Naive thymus-derived CD8-positive, alpha-beta T cell (primary cell): ENCODE data around the gene DCAF8. TPM values are rescaled to one million over a fixed set of nuclear protein-coding genes. Genes with fewer than 3 reads are reported as not detected.
A peak's percentile ranks its signal among the peaks of the same experiment; 100 is the strongest.

Experiments
- ATAC-seq, 2 donors: fragments of 150-1000 bp; cut with Tn5 transposase in 1 of 2; sonication (Bioruptor Pico), chemical (Tn5 transposase) in 1 of 2; 1 replicate in 1 of 2; 2 replicates in 1 of 2; pipeline ENCODE4 v1.10.0; 2021; ENCODE audit warnings: mild to moderate bottlenecking in 2 of 2, moderate library complexity in 2 of 2
- POLR2A ChIA-PET: fragments of 350-600 bp; sonication (Branson Sonifier 250); formaldehyde crosslinking; loops from one replicate; lab custom pipeline; 2021; ENCODE audit warnings: antibody characterized with exemption; lab: Charles Lee
- DNase-seq, 10 donors: peaks; one replicate each; pipeline versions ENCODE4 v3.0.0 to v3.0.0-alpha.2; 2020 to 2022
- H3K27ac Mint-ChIP-seq, 10 donors: one replicate each; pipeline ENCODE4 v1.8.0; 2020 to 2022; ENCODE audit warnings: mild to moderate bottlenecking in 10 of 10, mixed read lengths in 10 of 10, moderate library complexity in 4 of 10, inconsistent platforms in 1 of 10
- H3K27me3 Mint-ChIP-seq, 5 donors: one replicate each; pipeline ENCODE4 v1.8.0; 2021 to 2022; ENCODE audit warnings: mixed read lengths in 5 of 5
- H3K36me3 Mint-ChIP-seq, 3 donors: one replicate each; pipeline ENCODE4 v1.8.0; 2020 to 2022; ENCODE audit warnings: mixed read lengths in 3 of 3, mild to moderate bottlenecking in 2 of 3, inconsistent platforms in 1 of 3
- H3K4me1 Mint-ChIP-seq, 4 donors: one replicate each; pipeline ENCODE4 v1.8.0; 2021 to 2022; ENCODE audit warnings: mixed read lengths in 4 of 4
- H3K4me3 Mint-ChIP-seq, 10 donors: one replicate each; pipeline ENCODE4 v1.8.0; 2020 to 2022; ENCODE audit warnings: mild to moderate bottlenecking in 10 of 10, mixed read lengths in 10 of 10, moderate library complexity in 6 of 10, inconsistent platforms in 1 of 10
- H3K9me3 Mint-ChIP-seq, 9 donors: one replicate each; pipeline ENCODE4 v1.8.0; 2020 to 2022; ENCODE audit warnings: mixed read lengths in 9 of 9, mild to moderate bottlenecking in 3 of 9, inconsistent platforms in 1 of 9, moderate library complexity in 1 of 9
- polyA plus RNA-seq, 3 donors: library from polyadenylated mRNA; unstranded; fragments of 300-500 nt; fragmentation: Illumina TruSeq; gene quantifications; one replicate each; pipeline ENCODE4 v1.2.3, GENCODE V29; 2021
- total RNA-seq, 8 experiments: library from RNA in 2 of 8; stranded (reverse) in 2 of 8; gene quantifications; one replicate each; pipeline ENCODE4 v1.2.3 and lab custom pipeline; 2021 to 2026

Gene DCAF8
- total and polyA plus RNA-seq, 5 experiments from 2014 or later, result 46.9 to 256 (median 51.6) TPM

- H3K36me3 Mint-ChIP-seq, result peaks cover 0 to 34% (median 2%) of the 10 kb centered on the region in 3 donors
- H3K9me3 Mint-ChIP-seq, result no peaks in the 10 kb centered on the region
- no peaks in the 10 kb centered on the region for H3K27me3 Mint-ChIP-seq
- peaks cover 15 to 60% (median 51%) of the 10 kb centered on the region in 4 donors for H3K4me1 Mint-ChIP-seq
- DNase-seq (no peak), ATAC-seq (no peak)
- H3K27ac Mint-ChIP-seq, result peak overlapping the region in 4 of 10 donors; percentile 20 to 97 (median 62)
- POLR2A ChIA-PET, result interaction anchor here (0.9 kb wide), 1 partner anchor 27 kb away, joined by 3 read pairs; the partner anchor contains the start of gene PEX19
- H3K4me3 Mint-ChIP-seq, result no peak overlapping the region
These were observed 4.1 kb downstream of the DCAF8 start for GRCh38 chr1:160258177-160258798.

- Mint-ChIP-seq H3K27me3 (no peaks in the 10 kb centered on the region), H3K9me3 (no peaks in the 10 kb centered on the region), H3K4me3 (peak overlapping the region in 1 of 10 donors; percentile 38), H3K4me1 (peaks cover 19 to 55% (median 49%) of the 10 kb centered on the region in 4 donors), H3K36me3 (peaks cover 0 to 42% (median 4%) of the 10 kb centered on the region in 3 donors), H3K27ac (peak overlapping the region in 7 of 10 donors; percentile 14 to 90 (median 68))
- DNase-seq (no peak), ATAC-seq (no peak)
- POLR2A ChIA-PET, result no interaction called here
These were observed 4.8 kb downstream of the DCAF8 start for GRCh38 chr1:160257411-160258015.

GRCh38 chr1:160256396-160257046 lies 5.8 kb downstream of the DCAF8 start:
- ATAC-seq (no peak), DNase-seq (no peak)
- no peak overlapping the region for H3K4me3 Mint-ChIP-seq
- no peaks in the 10 kb centered on the region for H3K9me3 Mint-ChIP-seq
- peak overlapping the region in 5 of 10 donors; percentile 18 to 41 (median 27) for H3K27ac Mint-ChIP-seq
- peaks cover 21 to 57% (median 52%) of the 10 kb centered on the region in 4 donors for H3K4me1 Mint-ChIP-seq
- POLR2A ChIA-PET, result no interaction called here
- peaks cover 0 to 49% (median 5%) of the 10 kb centered on the region in 3 donors for H3K36me3 Mint-ChIP-seq
- no peaks in the 10 kb centered on the region for H3K27me3 Mint-ChIP-seq

- Mint-ChIP-seq H3K9me3 (no peaks in the 10 kb centered on the region), H3K36me3 (peaks cover 0 to 51% (median 5%) of the 10 kb centered on the region in 3 donors), H3K4me3 (no peak overlapping the region), H3K27ac (peak overlapping the region in 1 of 10 donors; percentile 27), H3K27me3 (no peaks in the 10 kb centered on the region), H3K4me1 (peaks cover 21 to 51% (median 49%) of the 10 kb centered on the region in 4 donors)
- no peak for ATAC-seq
- POLR2A ChIA-PET, result no interaction called here
- no peak for DNase-seq
These were observed 6.5 kb downstream of the DCAF8 start for GRCh38 chr1:160255781-160256300.

GRCh38 chr1:160251687-160252526 lies 10.4 kb downstream of the DCAF8 start:
- POLR2A ChIA-PET, result interaction anchor here (0.5 to 2.6 kb wide), 5 partner anchors 10 to 153 kb away, joined by 4 to 22 read pairs (median 7); partner anchors contain the start of genes DCAF8, IGSF8 and PEX19
- no peaks in the 10 kb centered on the region for H3K27me3 Mint-ChIP-seq
- peaks cover 0 to 42% (median 3%) of the 10 kb centered on the region in 3 donors for H3K36me3 Mint-ChIP-seq
- ATAC-seq, result peak; percentile 98 to 99
- H3K4me3 Mint-ChIP-seq, result no peak overlapping the region
- no peaks in the 10 kb centered on the region for H3K9me3 Mint-ChIP-seq
- peak; percentile 28 to 77 (median 57) for DNase-seq
- peak overlapping the region; percentile 48 to 90 (median 78) for H3K27ac Mint-ChIP-seq
- H3K4me1 Mint-ChIP-seq, result peaks cover 14 to 29% (median 19%) of the 10 kb centered on the region in 4 donors

- no peak overlapping the region for H3K4me3 Mint-ChIP-seq
- H3K27me3 Mint-ChIP-seq, result no peaks in the 10 kb centered on the region
- peaks cover 10 to 28% (median 18%) of the 10 kb centered on the region in 4 donors for H3K4me1 Mint-ChIP-seq
- POLR2A ChIA-PET, result interaction anchor here (2.0 to 2.2 kb wide), 2 partner anchors 150 to 152 kb away, joined by 7 to 9 read pairs; partner anchors contain the start of gene IGSF8
- H3K36me3 Mint-ChIP-seq, result peaks cover 0 to 42% (median 3%) of the 10 kb centered on the region in 3 donors
- no peak for DNase-seq
- no peak for ATAC-seq
- no peaks in the 10 kb centered on the region for H3K9me3 Mint-ChIP-seq
- H3K27ac Mint-ChIP-seq, result peak overlapping the region in 7 of 10 donors; percentile 21 to 90 (median 49)
These were observed 11.3 kb downstream of the DCAF8 start for GRCh38 chr1:160251011-160251410.

GRCh38 chr1:160247053-160247452 lies 15.3 kb downstream of the DCAF8 start:
- POLR2A ChIA-PET, result no interaction called here
- Mint-ChIP-seq H3K36me3 (peaks cover 0 to 47% (median 5%) of the 10 kb centered on the region in 3 donors), H3K9me3 (no peaks in the 10 kb centered on the region), H3K27me3 (no peaks in the 10 kb centered on the region), H3K27ac (peak overlapping the region in 1 of 10 donors; percentile 15), H3K4me1 (peaks cover 17 to 42% (median 26%) of the 10 kb centered on the region in 4 donors), H3K4me3 (no peak overlapping the region)
- no peak for ATAC-seq
- DNase-seq, result no peak

GRCh38 chr1:160245434-160245833 lies 16.9 kb downstream of the DCAF8 start:
- Mint-ChIP-seq H3K4me1 (peaks cover 13 to 30% (median 20%) of the 10 kb centered on the region in 4 donors), H3K27ac (peak overlapping the region in 2 of 10 donors; percentile 10 to 21), H3K27me3 (no peaks in the 10 kb centered on the region), H3K4me3 (no peak overlapping the region), H3K36me3 (peaks cover 0 to 52% (median 7%) of the 10 kb centered on the region in 3 donors), H3K9me3 (no peaks in the 10 kb centered on the region)
- DNase-seq (no peak), ATAC-seq (no peak)
- POLR2A ChIA-PET, result interaction anchor here (0.6 kb wide), 1 partner anchor 9 kb away, joined by 3 read pairs; no protein-coding TSS in a partner anchor

GRCh38 chr1:160244209-160244608 lies 18.1 kb downstream of the DCAF8 start:
- Mint-ChIP-seq H3K9me3 (no peaks in the 10 kb centered on the region), H3K4me3 (no peak overlapping the region), H3K27ac (peak overlapping the region in 1 of 10 donors; percentile 10), H3K27me3 (no peaks in the 10 kb centered on the region), H3K36me3 (peaks cover 0 to 60% (median 12%) of the 10 kb centered on the region in 3 donors), H3K4me1 (peaks cover 13 to 30% (median 18%) of the 10 kb centered on the region in 4 donors)
- ATAC-seq (no peak), DNase-seq (no peak)
- POLR2A ChIA-PET, result interaction anchor here (1.1 kb wide), 1 partner anchor 18 kb away, joined by 3 read pairs; the partner anchor contains the start of gene DCAF8

GRCh38 chr1:160243767-160244166 lies 18.6 kb downstream of the DCAF8 start:
- Mint-ChIP-seq H3K9me3 (no peaks in the 10 kb centered on the region), H3K4me3 (no peak overlapping the region), H3K4me1 (peaks cover 13 to 30% (median 18%) of the 10 kb centered on the region in 4 donors), H3K27me3 (no peaks in the 10 kb centered on the region), H3K27ac (peak overlapping the region in 3 of 10 donors; percentile 7 to 57 (median 16)), H3K36me3 (peaks cover 0 to 65% (median 14%) of the 10 kb centered on the region in 3 donors)
- ATAC-seq (no peak), DNase-seq (no peak)
- POLR2A ChIA-PET, result interaction anchor here (1.1 kb wide), 1 partner anchor 18 kb away, joined by 3 read pairs; the partner anchor contains the start of gene DCAF8

GRCh38 chr1:160239582-160240299 lies 22.6 kb downstream of the DCAF8 start:
- peaks cover 5 to 22% (median 13%) of the 10 kb centered on the region in 4 donors for H3K4me1 Mint-ChIP-seq
- peaks cover 6 to 93% (median 19%) of the 10 kb centered on the region in 3 donors for H3K36me3 Mint-ChIP-seq
- POLR2A ChIA-PET, result interaction anchor here (0.6 to 0.8 kb wide), 2 partner anchors 15 to 23 kb away, joined by 3 to 4 read pairs; partner anchors contain the start of gene DCAF8
- H3K27me3 Mint-ChIP-seq, result no peaks in the 10 kb centered on the region
- ATAC-seq (no peak), DNase-seq (no peak)
- peak overlapping the region in 2 of 10 donors; percentile 31 to 43 for H3K27ac Mint-ChIP-seq
- H3K4me3 Mint-ChIP-seq, result no peak overlapping the region
- H3K9me3 Mint-ChIP-seq, result no peaks in the 10 kb centered on the region
